ENCODE measurements around the gene ELOVL5. TPM values are rescaled to one million over a fixed set of nuclear protein-coding genes. Genes with fewer than 3 reads are reported as not detected.
A peak's percentile ranks its signal among the peaks of the same experiment; 100 is the strongest.

Gene ELOVL5
- polyA plus RNA-seq, 3 donors, result 44.7 to 97.1 (median 69.5) TPM

GRCh38 chr6:53264337-53264736, 84.4 kb downstream of the ELOVL5 start:
- no peak for TF ChIP-seq CTCF (IDR thresholded peaks at IDR 0.05)
- intact Hi-C loops (cut with micrococcal nuclease), result no loop called here

GRCh38 chr6:53263917-53264316, 84.8 kb downstream of the ELOVL5 start:
- peaks cover 30% of the 10 kb centered on the region for H3K4me1 Mint-ChIP-seq
- H3K27me3 Mint-ChIP-seq (ENCODE audit: low read depth in 3 of 3), result no peaks in the 10 kb centered on the region
- H3K36me3 Mint-ChIP-seq, result peaks cover 60 to 76% of the 10 kb centered on the region in 2 donors
- no peaks in the 10 kb centered on the region for H3K27me3 ChIP-seq (ENCODE audit: control insufficient read depth in 2 of 2, insufficient read depth in 2 of 2, low read length in 2 of 2)
- H3K9ac ChIP-seq (ENCODE audit: insufficient read depth, low read length, poor library complexity, severe bottlenecking), result no peak overlapping the region
- no peak for TF ChIP-seq CTCF (IDR thresholded peaks at IDR 0.05)
- H3K79me2 ChIP-seq (ENCODE audit: insufficient read depth, low read length), result no peaks in the 10 kb centered on the region
- no peaks in the 10 kb centered on the region for H4K20me1 ChIP-seq (ENCODE audit: insufficient read depth, low read length)
- peak overlapping the region in 3 of 7 donors; percentile 4 to 23 (median 6) for H3K27ac Mint-ChIP-seq
- H2AFZ ChIP-seq (ENCODE audit: insufficient read depth, low read depth, low read length, poor library complexity, severe bottlenecking), result no peak overlapping the region
- peaks cover 8 to 15% (median 12%) of the 10 kb centered on the region in 7 donors for H3K9me3 Mint-ChIP-seq
- H3K9me3 ChIP-seq (replicated peaks in 1 of 2; ENCODE audit: control insufficient read depth in 1 of 2, insufficient read depth in 1 of 2, low read length in 2 of 2), result peaks cover 12 to 14% of the 10 kb centered on the region in 2 donors
- H3K36me3 ChIP-seq (replicated peaks in 1 of 2; ENCODE audit: control insufficient read depth in 1 of 2, insufficient read depth in 2 of 2, low read length in 2 of 2), result peaks cover 32 to 71% of the 10 kb centered on the region in 2 donors
- H3K4me3 ChIP-seq (replicated peaks in 1 of 3; ENCODE audit: low read depth in 2 of 3, low read length in 3 of 3), result no peak overlapping the region
- peaks cover 19 to 28% of the 10 kb centered on the region in 2 donors for H3K4me1 ChIP-seq (ENCODE audit: control insufficient read depth in 1 of 2, insufficient read depth in 2 of 2, low read length in 2 of 2)
- peak overlapping the region in 1 of 2 donors; percentile 72 for H3K27ac ChIP-seq (ENCODE audit: low read depth in 1 of 2, low read length in 2 of 2)
- intact Hi-C loops (cut with micrococcal nuclease), result no loop called here
- 82% methylated on average over 2 of the region's 2 CpGs for WGBS (ENCODE audit: insufficient coverage)
- H3K4me2 ChIP-seq (replicated peaks; ENCODE audit: extremely low read depth, low read length, poor library complexity, severe bottlenecking), result no peak overlapping the region
- DNase-seq, result no peak
- no peak overlapping the region for H3K4me3 Mint-ChIP-seq

More at GRCh38 chr6:53264337-53264736, 84.4 kb downstream of the ELOVL5 start:
- Histone ChIP-seq H3K4me2 (replicated peaks; ENCODE audit: extremely low read depth, low read length, poor library complexity, severe bottlenecking) (no peak overlapping the region), H2AFZ (ENCODE audit: insufficient read depth, low read depth, low read length, poor library complexity, severe bottlenecking) (no peak overlapping the region), H3K79me2 (ENCODE audit: insufficient read depth, low read length) (no peaks in the 10 kb centered on the region), H3K4me3 (replicated peaks in 1 of 3; ENCODE audit: low read depth in 2 of 3, low read length in 3 of 3) (no peak overlapping the region), H3K9me3 (replicated peaks in 1 of 2; ENCODE audit: control insufficient read depth in 1 of 2, insufficient read depth in 1 of 2, low read length in 2 of 2) (peaks cover 8 to 10% of the 10 kb centered on the region in 2 donors), H3K9ac (ENCODE audit: insufficient read depth, low read length, poor library complexity, severe bottlenecking) (no peak overlapping the region), H4K20me1 (ENCODE audit: insufficient read depth, low read length) (no peaks in the 10 kb centered on the region), H3K4me1 (ENCODE audit: control insufficient read depth in 1 of 2, insufficient read depth in 2 of 2, low read length in 2 of 2) (peaks cover 19 to 28% of the 10 kb centered on the region in 2 donors), H3K27ac (ENCODE audit: low read depth in 1 of 2, low read length in 2 of 2) (peak overlapping the region in 1 of 2 donors; percentile 72), H3K27me3 (ENCODE audit: control insufficient read depth in 2 of 2, insufficient read depth in 2 of 2, low read length in 2 of 2) (no peaks in the 10 kb centered on the region), H3K36me3 (replicated peaks in 1 of 2; ENCODE audit: control insufficient read depth in 1 of 2, insufficient read depth in 2 of 2, low read length in 2 of 2) (peaks cover 35 to 71% of the 10 kb centered on the region in 2 donors)
- no peaks in the 10 kb centered on the region for H3K27me3 Mint-ChIP-seq (ENCODE audit: low read depth in 3 of 3)
- H3K4me1 Mint-ChIP-seq, result peaks cover 28% of the 10 kb centered on the region
- H3K36me3 Mint-ChIP-seq, result peaks cover 63 to 76% of the 10 kb centered on the region in 2 donors
- H3K4me3 Mint-ChIP-seq, result no peak overlapping the region
- H3K9me3 Mint-ChIP-seq, result peaks cover 4 to 11% (median 8%) of the 10 kb centered on the region in 7 donors
- DNase-seq, result no peak
- H3K27ac Mint-ChIP-seq, result peak overlapping the region in 4 of 7 donors; percentile 4 to 43 (median 24)
- no CpG with 5 or more reads among the region's 3 CpGs for WGBS (ENCODE audit: insufficient coverage)

All from CD14-positive monocyte (primary cell).